ENCODE results near the gene RASAL3. TPM values are rescaled to one million over a fixed set of nuclear protein-coding genes. Genes with fewer than 3 reads are reported as not detected.

RASAL3 gene
- total RNA-seq, 4 donors from 2014 or later: 2.2 to 5.7 (median 2.9) TPM

GRCh38 chr19:15448044-15448777 lies 16.1 kb downstream of the RASAL3 start:
- H3K4me3 ChIP-seq: no peak overlapping the region

GRCh38 chr19:15447057-15447456 lies 17.3 kb downstream of the RASAL3 start:
- Histone ChIP-seq H3K4me1 (peaks cover 5 to 15% (median 11%) of the 10 kb centered on the region in 3 donors), H3K27me3 (no peaks in the 10 kb centered on the region), H3K4me3 (no peak overlapping the region), H3K36me3 (no peaks in the 10 kb centered on the region), H3K27ac (no peak overlapping the region), H3K9me3 (no peaks in the 10 kb centered on the region)
- DNase-seq: no peak
- 82 to 84% methylated on average over 3 to 4 of the region's 4 CpGs for WGBS, 2 donors
- intact Hi-C loops (cut with DNase I): no loop called here
- no peak for TF ChIP-seq CTCF (IDR thresholded peaks at IDR 0.05)
- no peak for TF ChIP-seq POLR2A (IDR thresholded peaks at IDR 0.05)

More at GRCh38 chr19:15448044-15448777, 16.1 kb downstream of the RASAL3 start:
- TF ChIP-seq CTCF (IDR thresholded peaks at IDR 0.05) (no peak), POLR2A (IDR thresholded peaks at IDR 0.05) (no peak)
- Histone ChIP-seq H3K4me1 (peaks cover 11 to 26% (median 17%) of the 10 kb centered on the region in 3 donors), H3K9me3 (no peaks in the 10 kb centered on the region), H3K27me3 (peaks cover 0 to 3% (median 0%) of the 10 kb centered on the region in 4 donors), H3K27ac (peak overlapping the region in 1 of 4 donors; percentile 91), H3K36me3 (no peaks in the 10 kb centered on the region)
- DNase-seq: no peak
- 53 to 61% methylated on average over 13 to 15 of the region's 17 CpGs for WGBS, 2 donors
- intact Hi-C loops (cut with DNase I): no loop called here

- DNase-seq: no peak
- Histone ChIP-seq H3K27ac (no peak overlapping the region), H3K4me1 (peaks cover 5 to 12% (median 11%) of the 10 kb centered on the region in 3 donors), H3K9me3 (no peaks in the 10 kb centered on the region), H3K4me3 (no peak overlapping the region), H3K36me3 (no peaks in the 10 kb centered on the region), H3K27me3 (no peaks in the 10 kb centered on the region)
- no peak for TF ChIP-seq CTCF (IDR thresholded peaks at IDR 0.05)
- TF ChIP-seq POLR2A (IDR thresholded peaks at IDR 0.05): no peak
- 75 to 89% methylated on average over 6 of the region's 7 CpGs for WGBS, 2 donors
- intact Hi-C loops (cut with DNase I): no loop called here
Observed at GRCh38 chr19:15445807-15446376, 18.5 kb downstream of the RASAL3 start.

- peaks cover 5 to 12% (median 11%) of the 10 kb centered on the region in 3 donors for H3K4me1 ChIP-seq
- no peak overlapping the region for H3K27ac ChIP-seq
- no peaks in the 10 kb centered on the region for H3K36me3 ChIP-seq
- TF ChIP-seq CTCF (IDR thresholded peaks at IDR 0.05): no peak
- no peak for TF ChIP-seq POLR2A (IDR thresholded peaks at IDR 0.05)
- DNase-seq: no peak
- H3K4me3 ChIP-seq: no peak overlapping the region
- intact Hi-C loops (cut with DNase I): no loop called here
- no peaks in the 10 kb centered on the region for H3K27me3 ChIP-seq
- 80 to 88% methylated on average over 3 to 5 of the region's 9 CpGs for WGBS, 2 donors
- H3K9me3 ChIP-seq: no peaks in the 10 kb centered on the region
Observed at GRCh38 chr19:15445227-15445605, 19.1 kb downstream of the RASAL3 start.

- no peaks in the 10 kb centered on the region for H3K27me3 ChIP-seq
- no peak for TF ChIP-seq POLR2A (IDR thresholded peaks at IDR 0.05)
- TF ChIP-seq CTCF (IDR thresholded peaks at IDR 0.05): no peak
- peaks cover 5 to 13% (median 10%) of the 10 kb centered on the region in 3 donors for H3K4me1 ChIP-seq
- no peak overlapping the region for H3K4me3 ChIP-seq
- no peaks in the 10 kb centered on the region for H3K36me3 ChIP-seq
- no peaks in the 10 kb centered on the region for H3K9me3 ChIP-seq
- DNase-seq: no peak
- 85 to 93% methylated on average over 10 of the region's 15 CpGs for WGBS, 2 donors
- intact Hi-C loops (cut with DNase I): no loop called here
- H3K27ac ChIP-seq: no peak overlapping the region
Observed at GRCh38 chr19:15444505-15445226, 19.7 kb downstream of the RASAL3 start.

All from esophagus squamous epithelium (tissue), 5 donors.